ENCODE data around the gene SPHK2.

GRCh38 chr19:48624067-48624594 is 4.8 kb downstream of the SPHK2 start:
- TF ChIP-seq FOXA1 (IDR thresholded peaks at IDR 0.05) = no peak
- TF ChIP-seq SUZ12 (IDR thresholded peaks at IDR 0.05) = no peak
- TF ChIP-seq CTBP1 (IDR thresholded peaks at IDR 0.05; ENCODE audit: borderline replicate concordance) = no peak
